ENCODE measurements around the gene TBC1D22A.

TBC1D22A gene

GRCh38 chr22:46844606-46845210 lies 82.3 kb downstream of the TBC1D22A start:
- no peak overlapping the region for H3K9ac ChIP-seq
- H3K4me3 ChIP-seq (IDR thresholded peaks at IDR 0.05; ENCODE audit: insufficient read depth, low read depth, low read length), result no peak overlapping the region
- no peaks in the 10 kb centered on the region for H4K20me1 ChIP-seq (ENCODE audit: insufficient read depth)
- H3K79me2 ChIP-seq (ENCODE audit: insufficient read depth, low read depth), result no peaks in the 10 kb centered on the region
- TF ChIP-seq CTCF (conservative IDR thresholded peaks at IDR 0.05; ENCODE audit: low read depth, low read length), result no peak
- no peak overlapping the region for H2AFZ ChIP-seq (ENCODE audit: low read depth)
- H3K27me3 ChIP-seq (ENCODE audit: insufficient read depth, low read depth), result no peaks in the 10 kb centered on the region
- no peak overlapping the region for H3K27ac ChIP-seq
- H3K4me2 ChIP-seq, result no peak overlapping the region
- no peaks in the 10 kb centered on the region for H3K4me1 ChIP-seq (ENCODE audit: low read depth, poor library complexity, severe bottlenecking)
- H3K36me3 ChIP-seq (ENCODE audit: insufficient read depth), result no peaks in the 10 kb centered on the region

GRCh38 chr22:46845296-46846149 lies 83.1 kb downstream of the TBC1D22A start:
- Histone ChIP-seq H2AFZ (ENCODE audit: low read depth) (no peak overlapping the region), H3K4me2 (no peak overlapping the region), H4K20me1 (ENCODE audit: insufficient read depth) (no peaks in the 10 kb centered on the region), H3K27ac (no peak overlapping the region), H3K27me3 (ENCODE audit: insufficient read depth, low read depth) (no peaks in the 10 kb centered on the region), H3K9ac (no peak overlapping the region), H3K36me3 (ENCODE audit: insufficient read depth) (no peaks in the 10 kb centered on the region), H3K4me3 (IDR thresholded peaks at IDR 0.05; ENCODE audit: insufficient read depth, low read depth, low read length) (no peak overlapping the region), H3K79me2 (ENCODE audit: insufficient read depth, low read depth) (no peaks in the 10 kb centered on the region), H3K4me1 (ENCODE audit: low read depth, poor library complexity, severe bottlenecking) (no peaks in the 10 kb centered on the region)
- TF ChIP-seq CTCF (conservative IDR thresholded peaks at IDR 0.05; ENCODE audit: low read depth, low read length), result no peak

- no peak for TF ChIP-seq CTCF (conservative IDR thresholded peaks at IDR 0.05; ENCODE audit: low read depth, low read length)
- H3K79me2 ChIP-seq (ENCODE audit: insufficient read depth, low read depth), result no peaks in the 10 kb centered on the region
- H3K27ac ChIP-seq, result no peak overlapping the region
- no peaks in the 10 kb centered on the region for H4K20me1 ChIP-seq (ENCODE audit: insufficient read depth)
- H3K4me2 ChIP-seq, result no peak overlapping the region
- H3K27me3 ChIP-seq (ENCODE audit: insufficient read depth, low read depth), result no peaks in the 10 kb centered on the region
- no peak overlapping the region for H2AFZ ChIP-seq (ENCODE audit: low read depth)
- H3K36me3 ChIP-seq (ENCODE audit: insufficient read depth), result no peaks in the 10 kb centered on the region
- H3K9ac ChIP-seq, result no peak overlapping the region
- no peak overlapping the region for H3K4me3 ChIP-seq (IDR thresholded peaks at IDR 0.05; ENCODE audit: insufficient read depth, low read depth, low read length)
- H3K4me1 ChIP-seq (ENCODE audit: low read depth, poor library complexity, severe bottlenecking), result no peaks in the 10 kb centered on the region
Measured at GRCh38 chr22:46846150-46846831, 83.8 kb downstream of the TBC1D22A start.

- Histone ChIP-seq H3K36me3 (ENCODE audit: insufficient read depth) (no peaks in the 10 kb centered on the region), H3K4me3 (IDR thresholded peaks at IDR 0.05; ENCODE audit: insufficient read depth, low read depth, low read length) (no peak overlapping the region), H3K79me2 (ENCODE audit: insufficient read depth, low read depth) (no peaks in the 10 kb centered on the region), H4K20me1 (ENCODE audit: insufficient read depth) (no peaks in the 10 kb centered on the region), H3K9ac (no peak overlapping the region), H3K4me2 (no peak overlapping the region), H3K27me3 (ENCODE audit: insufficient read depth, low read depth) (no peaks in the 10 kb centered on the region), H3K4me1 (ENCODE audit: low read depth, poor library complexity, severe bottlenecking) (no peaks in the 10 kb centered on the region), H2AFZ (ENCODE audit: low read depth) (no peak overlapping the region), H3K27ac (no peak overlapping the region)
- no peak for TF ChIP-seq CTCF (conservative IDR thresholded peaks at IDR 0.05; ENCODE audit: low read depth, low read length)
Measured at GRCh38 chr22:46846832-46847355, 84.4 kb downstream of the TBC1D22A start.
